ENCODE measurements around the gene CALU.

Gene CALU

DNA sequence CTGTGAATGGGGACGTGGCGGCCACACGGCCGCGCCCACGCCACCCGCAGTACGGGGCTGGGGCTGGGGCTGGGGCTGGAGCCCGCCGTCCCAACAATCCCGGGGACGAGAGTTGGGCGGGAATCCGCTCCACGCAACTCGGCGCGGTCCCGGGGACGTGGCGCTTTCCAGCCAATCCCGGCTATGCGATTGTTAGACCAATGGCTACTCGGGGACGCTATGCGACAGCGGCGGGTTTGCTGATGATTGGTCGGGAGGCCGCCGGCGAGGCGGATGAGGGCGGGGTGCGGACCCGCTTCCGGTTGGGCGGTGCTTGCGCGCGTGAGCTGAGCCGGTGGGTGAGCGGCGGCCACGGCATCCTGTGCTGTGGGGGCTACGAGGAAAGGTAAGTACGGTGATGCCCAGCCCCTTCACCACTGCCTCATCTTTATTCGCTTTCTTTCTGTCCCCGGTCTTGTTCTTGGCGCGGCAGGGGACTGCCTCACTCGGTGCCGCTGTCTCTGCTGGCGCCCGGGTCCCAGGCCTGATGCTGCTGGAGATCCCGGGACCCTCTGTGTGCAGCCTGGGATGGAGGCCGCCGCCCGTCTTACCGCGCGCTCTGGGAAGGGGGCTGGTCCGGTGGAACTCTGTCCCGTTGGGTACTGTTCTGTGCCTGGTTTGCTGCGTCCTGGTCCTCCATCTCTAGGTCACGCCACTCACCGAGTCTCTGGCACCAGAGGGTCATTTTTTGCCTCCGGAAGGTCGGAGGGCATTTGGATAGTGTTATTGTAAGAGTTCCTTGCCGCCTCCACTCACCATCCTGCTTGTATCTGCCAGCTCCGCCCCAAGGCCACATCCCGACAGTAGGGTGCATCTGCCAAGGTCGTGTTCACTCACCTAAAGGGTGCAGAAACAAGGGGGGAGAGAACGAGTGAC lies at the start of gene CALU:
TSS of gene CALU (plus strand) at position 312 of the 915 bp plus-strand sequence. CDS start 9,225 bp downstream, outside the sequence.
- DNase-seq = peak; percentile 98

DNA sequence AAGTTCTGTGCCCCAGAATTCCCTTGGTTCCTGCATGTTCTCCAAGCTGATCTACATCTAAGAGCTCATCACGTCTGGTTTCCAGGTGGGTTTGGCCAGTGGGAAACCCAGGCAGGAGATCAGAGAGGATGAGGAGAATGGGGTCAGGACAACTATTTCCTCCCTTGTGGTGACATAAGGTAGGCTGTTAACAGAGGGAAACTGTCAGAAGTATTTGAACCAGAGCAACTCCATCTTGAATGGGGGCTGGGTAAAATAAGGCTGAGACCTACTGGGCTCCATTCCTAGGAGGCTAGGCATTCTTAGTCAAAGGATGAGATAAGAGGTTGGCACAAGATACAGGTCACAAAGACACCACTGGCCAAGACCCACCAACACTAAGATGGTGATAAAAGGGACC lies 47.9 kb upstream of the CALU start:
- DNase-seq = no peak

DNA sequence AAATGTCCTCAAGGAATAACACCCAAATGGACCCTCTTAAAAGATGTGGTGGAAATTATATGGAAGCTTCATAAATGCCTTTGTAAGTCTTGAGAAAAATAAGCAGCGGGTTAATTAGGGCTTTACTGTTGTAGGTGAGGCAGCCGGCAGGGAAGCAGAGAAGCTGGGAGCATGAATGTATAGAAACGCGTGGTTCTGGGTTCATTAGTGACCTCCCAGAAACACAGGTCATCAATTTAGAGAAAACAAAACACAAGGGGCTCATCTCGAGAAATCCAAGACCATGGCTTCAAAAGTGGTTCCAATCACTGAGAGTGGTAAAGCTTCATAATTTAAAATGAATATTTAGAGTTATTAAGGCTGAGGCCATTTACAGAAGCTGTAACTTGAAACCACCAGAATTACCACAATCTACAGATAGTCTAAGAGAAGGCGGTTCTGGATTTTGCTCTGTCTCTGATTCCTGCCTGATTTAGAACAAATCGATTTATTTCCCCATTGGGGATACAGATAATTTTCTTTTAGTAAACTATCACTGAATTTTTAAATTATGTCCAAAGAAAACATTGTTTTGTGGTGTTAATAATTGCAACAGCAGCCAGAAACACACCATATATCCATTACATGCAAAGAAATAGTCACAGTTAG lies 46.4 kb upstream of the CALU start:
- DNase-seq = no peak

DNA sequence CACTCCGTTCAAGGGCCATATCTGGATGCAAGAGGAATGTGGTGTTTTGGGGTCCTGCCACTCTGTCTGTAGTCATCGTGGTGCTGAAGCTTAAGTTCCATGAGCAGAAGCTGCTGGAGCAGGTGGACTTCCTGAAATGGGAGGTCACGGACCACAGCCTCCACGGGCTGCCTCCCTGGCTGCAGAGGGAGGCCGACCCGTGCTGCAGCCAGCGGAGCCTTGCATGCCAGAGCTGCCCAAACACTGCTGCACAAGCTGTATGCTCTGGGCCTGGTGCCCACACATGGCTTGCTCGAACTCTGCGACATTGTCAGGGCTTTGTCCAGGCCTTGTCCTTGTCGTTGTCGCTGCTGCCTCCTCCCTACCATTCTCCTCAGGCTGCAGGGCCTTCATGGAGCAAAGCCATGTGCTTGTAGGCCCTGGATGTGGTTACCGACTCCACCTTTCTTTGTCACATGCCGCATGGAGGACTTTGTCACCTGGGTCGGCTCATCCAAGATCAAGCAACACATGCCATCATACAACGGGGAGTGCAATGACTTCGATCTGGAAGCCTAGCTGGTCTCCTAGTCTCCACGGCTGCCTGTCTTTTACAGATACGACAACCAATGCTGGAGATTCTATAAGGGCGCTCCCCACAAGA lies 45.7 kb upstream of the CALU start:
- no peak for DNase-seq

DNA sequence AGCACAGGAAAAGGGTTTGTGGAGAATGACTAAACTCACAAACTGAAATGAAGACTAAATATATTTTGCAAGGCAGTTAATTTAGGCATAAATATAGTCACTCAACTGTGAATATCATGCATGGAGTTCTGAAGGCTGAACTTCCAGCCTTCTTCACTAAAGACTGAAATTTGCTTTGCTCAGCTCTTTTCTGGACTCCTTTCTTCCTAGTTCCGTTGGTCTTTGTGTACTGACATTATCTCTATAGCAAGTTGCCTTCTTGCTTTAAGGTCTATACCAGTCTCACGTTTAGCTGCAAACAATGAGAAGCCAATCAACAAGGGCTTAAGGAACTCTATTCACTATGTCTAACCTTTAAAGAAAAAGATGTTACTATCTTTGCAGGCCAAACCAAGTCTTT lies 44.4 kb upstream of the CALU start:
- DNase-seq = no peak

DNA sequence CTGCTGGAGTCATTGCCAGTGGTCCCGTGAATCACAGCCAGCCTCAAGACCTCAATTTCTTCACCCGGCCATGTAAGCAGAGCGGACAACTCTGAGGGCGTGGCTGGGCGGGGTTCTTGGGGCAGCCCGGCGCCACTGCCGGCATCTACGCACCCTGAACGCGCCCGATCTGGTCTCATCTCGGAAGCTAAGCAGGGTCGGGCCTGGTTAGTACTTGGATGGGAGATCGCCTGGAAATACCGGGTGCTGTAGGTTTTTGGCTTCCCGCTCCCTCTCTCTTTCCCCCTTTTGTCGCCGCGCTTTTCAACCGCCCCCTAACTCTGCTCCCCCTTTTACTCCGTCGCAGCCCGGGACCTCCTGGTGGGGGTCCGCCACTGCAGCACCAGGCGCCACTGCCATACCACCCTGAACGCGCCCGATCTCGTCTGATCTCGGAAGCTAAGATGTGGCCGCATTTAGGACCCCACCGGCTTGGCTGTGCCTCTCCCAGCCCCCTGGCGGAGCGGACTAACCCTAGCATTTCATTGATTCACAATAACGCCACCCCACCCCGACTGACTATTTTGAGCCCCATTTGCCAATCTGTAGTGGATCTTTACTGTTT lies 41.8 kb upstream of the CALU start:
- DNase-seq = peak; percentile 63

DNA sequence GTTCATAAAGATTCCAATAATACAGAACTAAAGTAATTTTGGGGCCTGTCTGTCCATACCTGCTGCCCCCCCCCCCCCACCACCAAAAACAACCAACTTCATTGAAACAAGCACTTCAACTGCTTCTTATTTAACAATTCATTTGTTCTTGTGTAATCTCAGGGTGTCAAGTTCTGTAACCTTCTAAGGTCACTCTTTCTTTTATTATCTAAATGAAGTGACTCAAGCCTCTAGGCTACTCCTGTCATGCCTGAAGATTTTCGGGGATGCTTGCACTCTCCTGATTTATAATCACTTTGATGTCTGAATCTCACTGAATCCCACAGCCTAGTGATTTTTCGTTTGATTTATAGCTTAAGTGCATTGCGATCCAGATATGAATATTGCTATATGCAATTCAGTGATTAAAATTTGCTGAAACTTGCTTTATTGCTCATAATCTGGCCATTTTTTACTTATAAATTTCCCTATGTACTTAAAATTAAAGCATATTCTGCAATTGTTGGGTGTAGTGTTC lies 39.9 kb upstream of the CALU start:
- no peak for DNase-seq

DNA sequence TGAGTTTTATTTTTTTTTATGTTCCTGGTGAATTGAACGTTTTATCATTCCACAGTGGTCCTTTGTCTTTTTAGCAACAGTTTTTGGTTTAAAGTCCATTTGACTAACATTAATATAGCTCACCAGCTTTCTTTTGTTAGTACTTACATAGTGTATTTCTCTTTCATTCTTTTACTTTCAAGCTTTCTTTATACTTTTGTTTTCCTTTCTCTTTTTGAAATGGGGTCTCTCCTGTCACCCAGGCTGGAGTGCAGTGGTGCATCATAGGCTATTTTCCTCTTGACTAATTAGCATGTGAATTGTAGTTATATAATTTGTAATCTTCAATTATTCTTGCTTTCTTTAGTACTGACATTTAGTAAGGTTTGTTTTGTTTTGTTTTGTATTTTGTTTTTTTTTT lies 39.3 kb upstream of the CALU start:
- DNase-seq = no peak

DNA sequence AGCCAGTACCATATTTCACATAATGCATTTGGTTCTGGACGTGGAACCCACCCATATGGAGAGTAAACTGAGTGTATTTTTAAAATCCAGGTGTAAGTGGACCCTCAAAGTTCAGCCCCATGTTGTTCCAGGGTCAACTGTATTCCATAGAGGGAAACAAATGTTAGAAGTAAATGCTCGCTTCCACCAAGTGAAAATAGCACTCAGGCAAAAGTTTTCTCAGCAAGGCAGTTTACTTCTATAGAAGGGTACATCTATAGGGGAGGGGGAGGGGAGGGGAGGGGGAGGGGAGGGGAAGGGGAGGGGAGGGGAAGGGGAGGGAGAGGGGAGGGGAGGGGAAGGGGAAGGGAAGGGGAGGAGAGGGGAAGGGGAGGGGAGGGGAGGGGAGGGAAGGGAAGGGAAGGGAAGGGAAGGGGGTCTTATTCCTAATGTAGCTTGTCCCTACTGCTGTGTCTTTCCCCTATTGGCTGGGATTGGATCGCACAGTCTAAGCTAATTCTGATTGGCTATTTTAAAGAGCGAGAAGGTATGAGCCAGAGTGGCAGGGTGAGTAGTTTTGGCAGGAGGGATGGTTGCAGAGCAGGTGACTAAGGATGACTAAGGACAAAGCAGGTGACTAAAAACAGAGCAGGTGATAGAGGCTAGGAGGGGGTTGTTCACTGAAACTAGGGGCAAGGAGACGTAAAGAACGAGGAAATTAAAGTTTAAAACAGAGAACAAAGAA lies 37.9 kb upstream of the CALU start:
- DNase-seq = no peak

DNA sequence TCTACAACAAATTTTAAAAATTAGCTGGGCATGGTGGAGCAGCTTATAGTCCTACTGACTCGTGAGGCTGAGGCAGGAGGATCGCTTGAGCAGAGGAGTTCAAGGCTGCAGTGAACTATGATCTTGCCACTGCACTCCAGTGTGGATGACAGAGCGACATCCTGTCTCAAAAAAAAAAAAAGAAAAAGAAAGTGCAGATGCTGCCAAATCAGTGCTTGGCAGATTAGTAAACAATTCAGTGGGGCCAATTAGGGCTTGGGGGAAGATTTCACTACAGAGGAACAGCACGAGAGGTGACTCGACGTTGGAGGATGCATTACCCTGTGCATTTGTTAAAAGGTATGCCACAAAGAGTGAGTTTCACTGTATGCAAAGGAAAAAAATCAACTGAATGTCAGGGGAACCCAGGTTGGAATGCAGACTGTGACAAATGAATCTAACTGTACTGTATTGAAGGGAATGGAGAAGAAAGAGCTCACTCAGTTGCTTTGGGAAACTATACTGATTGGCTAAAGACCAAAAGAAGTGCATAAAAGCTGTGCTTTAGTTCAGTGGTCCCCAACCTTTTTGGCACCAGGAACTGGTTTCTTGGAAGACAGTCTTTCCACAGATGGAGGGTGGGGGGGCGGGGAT lies 35.4 kb upstream of the CALU start:
- no peak for DNase-seq

DNA sequence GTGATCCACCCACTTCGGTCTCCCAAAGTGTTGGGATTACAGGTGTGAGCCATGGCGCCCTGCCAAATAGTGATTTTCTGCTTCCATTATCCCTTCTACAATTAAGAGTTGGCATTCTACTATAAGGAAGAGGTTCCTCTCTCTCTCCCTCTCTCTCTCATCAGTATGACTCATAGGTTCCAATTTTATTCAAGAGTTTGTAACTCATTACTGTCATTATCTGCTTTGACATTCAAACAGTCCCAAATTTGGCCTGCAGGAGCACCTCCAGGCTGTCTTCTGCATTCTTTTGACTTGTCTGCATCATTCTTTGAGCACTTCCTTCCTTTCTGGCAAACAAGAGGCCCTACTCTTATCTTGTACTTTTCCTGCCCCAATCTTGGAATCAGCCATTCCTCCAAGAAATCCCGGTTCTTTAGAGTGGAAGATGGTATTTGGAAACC lies 33.2 kb upstream of the CALU start:
- DNase-seq = no peak

DNA sequence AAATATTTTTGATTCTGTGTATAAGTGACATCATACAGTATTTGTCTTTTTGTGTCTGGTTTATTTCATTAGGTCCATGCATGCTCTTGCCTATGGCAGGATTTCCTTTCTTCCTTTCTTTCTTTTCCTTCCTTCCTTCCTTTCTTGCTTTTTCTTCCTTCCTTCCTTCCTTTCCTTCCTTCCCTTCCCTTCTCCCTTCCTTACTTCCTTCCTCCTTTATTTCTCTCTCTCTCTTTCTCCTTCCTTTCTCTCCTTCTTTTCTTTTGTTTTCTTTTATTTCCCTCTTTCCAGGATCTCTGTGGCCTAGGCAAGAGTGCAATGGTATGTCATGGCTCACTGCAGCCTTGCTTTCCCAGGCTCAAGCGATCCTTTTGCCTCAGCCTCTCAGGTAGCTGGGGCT lies 31.4 kb upstream of the CALU start:
- DNase-seq = no peak

DNA sequence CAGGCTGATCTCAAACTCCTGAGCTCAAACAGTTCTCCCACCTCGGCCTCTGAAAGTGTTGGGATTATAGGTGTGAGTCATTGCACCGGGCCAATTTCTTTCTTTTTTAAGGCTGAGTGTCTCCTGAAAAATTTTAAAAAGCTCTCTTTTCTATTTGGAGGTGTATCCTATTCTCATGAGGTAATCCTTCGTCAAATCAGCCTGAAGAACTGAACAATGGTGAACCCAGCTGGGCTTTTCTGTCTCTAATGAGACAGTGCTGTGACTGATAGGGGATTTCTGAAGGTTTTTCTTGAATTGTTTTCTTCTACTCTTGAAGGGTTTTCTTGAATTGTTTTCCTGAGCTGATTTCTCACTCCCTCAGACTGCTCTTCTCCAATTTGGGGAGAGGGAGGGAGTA lies 30.9 kb upstream of the CALU start:
- DNase-seq = no peak

DNA sequence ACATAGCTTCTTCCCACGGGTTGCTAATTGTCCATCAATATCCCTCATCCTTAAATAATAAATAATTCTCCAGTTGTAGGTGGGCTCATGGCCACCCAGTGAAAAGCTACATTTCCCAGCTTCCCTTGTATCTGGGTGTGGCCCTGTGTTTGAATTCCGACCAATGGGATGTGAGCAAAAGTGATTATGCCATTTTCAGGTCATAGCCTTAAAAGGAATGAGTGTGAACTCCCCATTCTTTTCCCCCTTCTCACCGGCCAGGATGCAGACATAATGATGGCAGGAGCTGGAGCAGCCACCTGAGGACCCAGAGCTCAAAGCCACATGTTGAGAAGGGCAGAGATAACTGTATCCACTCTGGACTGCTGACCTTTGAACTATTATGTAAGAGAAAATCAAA lies 30.3 kb upstream of the CALU start:
- DNase-seq = no peak

DNA sequence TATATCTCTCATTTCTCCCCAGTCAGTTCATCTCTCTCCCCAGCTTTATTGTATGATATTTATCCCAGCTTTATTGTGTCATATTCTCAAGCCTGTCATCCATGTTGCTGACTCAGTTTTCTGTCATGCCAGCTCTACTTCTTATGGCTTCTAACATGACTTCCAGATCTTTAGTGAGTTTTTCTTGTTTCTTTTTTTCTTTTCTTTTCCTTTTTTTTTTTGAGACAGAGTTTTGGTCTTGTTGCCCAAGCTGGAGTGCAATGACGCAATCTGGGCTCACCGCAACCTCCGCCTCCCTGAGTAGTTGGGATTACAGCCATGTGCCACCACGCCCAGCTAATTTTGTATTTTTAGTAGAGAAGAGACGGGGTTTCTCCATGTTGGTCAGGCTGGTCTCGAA lies 28.7 kb upstream of the CALU start:
- no peak for DNase-seq

DNA sequence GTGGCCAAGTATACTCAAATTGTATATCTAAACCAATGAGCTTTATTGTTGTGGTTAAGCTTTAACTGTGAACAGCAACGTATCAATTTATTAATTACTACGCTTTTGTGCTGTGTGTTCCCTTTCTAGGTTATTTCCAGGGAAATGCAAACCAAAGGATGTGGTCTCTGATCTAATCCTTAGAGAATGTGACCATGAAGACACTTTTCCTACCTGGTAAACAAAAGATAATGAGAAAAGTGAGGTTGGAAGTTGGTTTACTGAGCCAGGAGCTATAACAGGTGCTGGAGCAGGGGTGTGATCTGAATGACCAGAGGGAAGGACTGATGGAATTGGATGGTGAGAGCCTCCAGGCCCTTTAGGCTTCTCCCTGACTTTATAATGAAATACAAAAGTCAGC lies 25.4 kb upstream of the CALU start:
- DNase-seq = no peak

DNA sequence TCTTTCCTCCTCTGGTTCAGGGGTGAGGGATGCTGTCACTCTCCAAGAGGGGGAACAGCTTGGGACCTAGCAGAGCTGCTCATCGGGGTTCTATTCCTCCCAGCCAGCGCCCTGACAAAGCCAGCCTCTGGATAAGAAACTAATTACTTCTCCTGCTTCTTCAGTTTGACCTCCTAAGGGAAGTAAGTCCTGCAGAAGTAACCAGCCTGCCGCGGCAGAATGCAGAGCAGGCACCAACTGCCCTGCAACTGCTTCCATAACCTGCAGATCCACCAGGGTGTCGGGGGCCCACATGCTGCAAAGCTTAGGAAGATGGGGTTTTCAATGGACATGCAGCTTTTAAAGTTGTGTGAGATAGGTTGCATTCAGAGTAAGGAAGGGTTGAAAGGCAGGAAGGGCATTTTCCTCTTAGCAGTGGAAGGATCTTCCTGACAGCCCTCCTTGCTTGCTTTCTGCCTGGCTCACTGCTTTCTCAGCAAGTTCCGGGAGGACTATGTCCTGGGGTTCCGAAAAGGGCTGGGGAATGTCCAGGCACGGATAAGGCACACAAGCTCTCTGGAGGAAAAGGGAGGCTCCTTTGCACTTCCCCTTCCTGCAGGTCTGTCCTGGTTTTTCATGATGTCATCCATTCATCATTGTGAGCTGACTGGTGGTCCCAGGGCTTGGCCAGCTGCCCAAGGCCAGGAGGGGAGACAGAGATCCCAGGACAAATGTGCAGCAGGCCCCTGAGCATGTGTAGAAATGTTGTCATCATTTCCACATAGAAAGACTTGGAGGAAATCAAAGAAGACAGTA lies 24.3 kb upstream of the CALU start:
- DNase-seq = no peak

DNA sequence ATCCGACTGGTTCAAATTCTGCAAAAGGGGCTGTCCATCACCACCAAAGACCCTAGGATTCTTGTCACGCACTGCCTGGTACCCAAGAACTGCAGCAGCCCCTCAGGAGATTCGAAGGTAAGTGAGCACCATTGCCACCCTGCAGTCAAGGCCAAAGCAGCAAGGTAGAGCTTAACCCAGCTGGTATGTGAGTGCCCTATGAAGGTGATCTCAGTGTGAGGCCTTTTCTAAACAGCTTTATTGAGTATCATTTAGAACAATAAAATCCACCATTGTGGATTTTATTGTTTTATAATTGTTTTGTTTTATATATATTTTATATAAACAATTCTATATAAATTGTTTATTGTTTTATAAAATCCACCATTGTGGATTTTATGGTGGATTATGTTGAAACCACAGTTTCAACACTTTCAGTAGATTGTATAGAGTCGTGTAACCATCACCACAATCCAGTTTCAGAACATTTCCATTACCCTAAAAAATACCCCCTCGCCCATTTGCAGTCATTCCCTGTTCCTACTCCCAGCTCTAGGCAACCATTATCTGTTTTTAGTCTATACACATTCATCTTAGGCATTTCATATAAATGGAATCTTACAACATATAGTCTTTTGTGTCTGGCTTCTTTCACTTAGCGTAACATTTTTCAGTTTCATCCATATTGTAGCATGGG lies 20.1 kb upstream of the CALU start:
- DNase-seq = no peak

DNA sequence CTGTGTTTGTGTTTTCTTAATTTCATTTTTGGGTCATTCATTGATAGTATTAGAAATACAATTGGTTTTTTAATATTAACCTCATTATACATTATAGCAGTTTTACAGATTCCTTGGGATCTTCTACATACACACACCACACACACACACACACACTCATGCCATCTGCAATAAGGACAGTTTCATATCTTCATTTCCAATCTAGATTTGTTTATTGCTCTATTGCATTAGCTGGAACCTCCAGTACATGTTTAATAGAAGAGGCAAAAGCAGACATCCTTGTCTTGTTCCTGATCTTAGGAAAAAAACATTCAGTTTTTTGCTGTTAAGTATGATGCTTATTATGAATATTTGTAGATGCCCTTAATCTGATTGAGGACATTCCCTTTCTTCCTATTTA lies 17.8 kb upstream of the CALU start:
- DNase-seq = no peak

DNA sequence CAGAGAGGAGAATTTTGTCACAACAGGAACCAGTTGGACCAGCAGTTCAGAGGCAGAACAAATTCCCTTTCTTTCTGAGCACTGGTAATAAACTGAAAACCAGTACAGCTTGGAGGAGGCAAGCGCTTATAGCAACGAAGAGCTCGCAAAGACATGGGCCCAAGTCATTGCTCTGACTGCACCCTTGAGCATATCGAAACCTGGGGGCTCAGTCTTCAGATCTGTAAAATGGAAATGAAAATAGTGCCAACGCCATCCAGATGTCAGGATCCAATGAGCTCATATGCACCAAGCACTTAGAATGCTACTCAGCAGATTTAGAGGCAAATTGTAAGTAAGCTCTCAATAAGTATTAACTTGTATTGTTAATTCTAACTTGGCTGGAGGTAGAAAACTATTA lies 14.4 kb upstream of the CALU start:
- no peak for DNase-seq

DNA sequence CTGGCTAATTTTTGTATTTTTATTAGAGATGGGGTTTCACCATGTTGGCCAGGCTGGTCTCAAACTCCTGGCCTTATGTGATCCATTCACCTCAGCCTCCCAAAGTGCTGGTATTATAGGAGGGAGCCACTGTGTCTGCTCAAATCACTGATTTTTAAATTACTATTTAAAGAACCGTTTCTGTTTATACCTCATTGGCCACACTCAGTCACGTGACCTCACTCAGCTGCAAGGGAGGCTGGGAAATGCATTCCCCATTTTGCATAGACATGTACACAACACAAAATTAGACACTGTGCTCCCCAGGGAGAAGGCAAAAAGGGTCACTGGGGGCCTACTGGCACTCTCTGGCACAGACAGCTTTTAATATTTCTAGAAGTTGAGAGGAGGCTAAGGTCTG lies 13.6 kb upstream of the CALU start:
- DNase-seq = no peak

Data from activated CD4-positive, alpha-beta T cell treated with anti-CD3 and anti-CD28 coated beads, Interleukin-2, Interleukin-6, amounts not matched to agents 100 ng/mL and 50 ng/mL, durations not matched to agents 16 hours and 8 hours (primary cell).